Sigmoid colon (tissue), 7 donors: Measurements from ENCODE around the gene FAM168A. TPM values are rescaled to one million over a fixed set of nuclear protein-coding genes. Genes with fewer than 3 reads are reported as not detected.

ENCODE experiments used
- DNase-seq: peaks from one replicate; pipeline ENCODE4 v3.0.0-alpha.2; 2019
- H3K27ac ChIP-seq, 4 donors: fragments of 200-600 bp; sonication (generic); one replicate each; pipeline ENCODE4 v1.5.1; 2016 to 2019; ENCODE audit warnings: mild to moderate bottlenecking in 1 of 4
- H3K27me3 ChIP-seq, 3 donors: fragments of 200-600 bp; sonication (generic); one replicate each; pipeline ENCODE4 v1.5.1; 2019; ENCODE audit warnings: mild to moderate bottlenecking in 1 of 3
- H3K36me3 ChIP-seq, 4 donors: fragments of 200-600 bp; sonication (generic); one replicate each; pipeline ENCODE4 v1.5.1; 2016 to 2019
- H3K4me1 ChIP-seq, 4 donors: fragments of 200-600 bp; sonication (generic); one replicate each; pipeline ENCODE4 v1.5.1; 2017 to 2019
- H3K4me3 ChIP-seq, 4 donors: fragments of 200-600 bp; sonication (generic); one replicate each; pipeline ENCODE4 v1.5.1; 2017 to 2019; ENCODE audit warnings: mild to moderate bottlenecking in 2 of 4, moderate library complexity in 1 of 4
- H3K9me3 ChIP-seq, 4 donors: fragments of 200-600 bp in 3 of 4; sonication (generic) in 3 of 4; one replicate each; pipeline versions ENCODE4 v1.5.1 to v1.6.1; 2013 to 2019
- CTCF ChIP-seq, 4 experiments: fragments of 450-650 bp in 3 of 4; fragments of 200-600 bp in 1 of 4; IDR thresholded peaks; one replicate each; pipeline ENCODE4 v1.5.1; 2016 to 2019; ENCODE audit warnings: antibody characterized with exemption in 4 of 4, mild to moderate bottlenecking in 3 of 4, moderate library complexity in 2 of 4
- EP300 ChIP-seq, 4 donors: sonication (generic); formaldehyde crosslinking; IDR thresholded peaks; one replicate each; pipeline ENCODE4 v1.6.1; 2017; ENCODE audit warnings: antibody characterized with exemption in 4 of 4
- POLR2A ChIP-seq, 2 donors: fragments of 450-650 bp; IDR thresholded peaks; one replicate each; pipeline ENCODE4 v1.6.1; 2016; ENCODE audit warnings: antibody characterized with exemption in 2 of 2, mild to moderate bottlenecking in 2 of 2, moderate library complexity in 2 of 2
- POLR2AphosphoS5 ChIP-seq, 4 donors: sonication (generic); formaldehyde crosslinking; IDR thresholded peaks; one replicate each; pipeline ENCODE4 v1.6.1; 2017; ENCODE audit warnings: antibody characterized with exemption in 4 of 4
- WGBS, 2 donors: extraction: QIAGEN DNeasy Blood & Tissue Kit; methylation state at CpG; one replicate each; pipeline ENCODE4 v1.1.7; 2013; 5-methylcytosine and 5-hydroxymethylcytosine counted together
- intact Hi-C: fragments of 100-400 bp; cut with DNase I; formaldehyde crosslinking; loops from one replicate; pipeline ENCODE4 v1.15.1; 2023
- polyA plus RNA-seq, 3 donors: library from polyadenylated mRNA; stranded (reverse); fragments of 200-250 nt; gene quantifications; one replicate each; pipeline ENCODE4 v1.2.3, GENCODE V29; 2013
- total RNA-seq, 4 donors: library from RNA; depleted of rRNA; stranded (reverse); fragments of >200 nt; gene quantifications; one replicate each; pipeline ENCODE4 v1.1.0, GENCODE V29; 2016
- donor health status: healthy with polysubstance abuse.
- donor health status: Bipolar disorder and iron deficiency.
- donor health status: healthy.

The FAM168A gene
- total and polyA plus RNA-seq, 7 donors = 3.6 to 37.7 (median 20.7) TPM

DNA sequence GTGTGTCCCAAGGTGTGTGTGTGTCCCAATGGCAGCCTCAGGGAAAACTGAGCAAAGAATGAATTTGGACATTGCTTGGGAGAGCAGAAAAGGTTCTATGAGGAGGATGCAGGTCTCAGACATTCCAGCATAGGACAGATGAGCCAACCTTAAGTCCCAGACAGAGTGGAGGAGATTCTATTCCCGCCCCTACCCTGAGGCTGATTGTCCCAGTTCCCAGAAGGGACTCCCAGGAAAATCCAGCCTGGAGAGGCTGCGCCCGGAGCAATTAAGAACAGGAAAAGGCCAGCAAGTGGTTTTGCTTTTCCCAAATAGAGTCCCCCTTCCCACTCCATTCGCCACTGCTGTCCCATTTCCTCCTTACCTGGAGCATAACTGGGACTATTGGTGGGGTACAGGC lies 167.6 kb downstream of the FAM168A start:
- no peak overlapping the region for H3K4me3 ChIP-seq
- TF ChIP-seq CTCF (IDR thresholded peaks at IDR 0.05) (no peak), POLR2A (IDR thresholded peaks at IDR 0.05) (no peak), EP300 (IDR thresholded peaks at IDR 0.05) (no peak), POLR2AphosphoS5 (IDR thresholded peaks at IDR 0.05) (no peak)
- 87 to 98% methylated on average over 4 of the region's 4 CpGs for WGBS, 2 donors
- H3K27me3 ChIP-seq = no peaks in the 10 kb centered on the region
- no peak overlapping the region for H3K27ac ChIP-seq
- DNase-seq = no peak
- H3K4me1 ChIP-seq = peaks cover 0 to 15% (median 4%) of the 10 kb centered on the region in 4 donors
- intact Hi-C loops = no loop called here
- no peaks in the 10 kb centered on the region for H3K9me3 ChIP-seq
- no peaks in the 10 kb centered on the region for H3K36me3 ChIP-seq

DNA sequence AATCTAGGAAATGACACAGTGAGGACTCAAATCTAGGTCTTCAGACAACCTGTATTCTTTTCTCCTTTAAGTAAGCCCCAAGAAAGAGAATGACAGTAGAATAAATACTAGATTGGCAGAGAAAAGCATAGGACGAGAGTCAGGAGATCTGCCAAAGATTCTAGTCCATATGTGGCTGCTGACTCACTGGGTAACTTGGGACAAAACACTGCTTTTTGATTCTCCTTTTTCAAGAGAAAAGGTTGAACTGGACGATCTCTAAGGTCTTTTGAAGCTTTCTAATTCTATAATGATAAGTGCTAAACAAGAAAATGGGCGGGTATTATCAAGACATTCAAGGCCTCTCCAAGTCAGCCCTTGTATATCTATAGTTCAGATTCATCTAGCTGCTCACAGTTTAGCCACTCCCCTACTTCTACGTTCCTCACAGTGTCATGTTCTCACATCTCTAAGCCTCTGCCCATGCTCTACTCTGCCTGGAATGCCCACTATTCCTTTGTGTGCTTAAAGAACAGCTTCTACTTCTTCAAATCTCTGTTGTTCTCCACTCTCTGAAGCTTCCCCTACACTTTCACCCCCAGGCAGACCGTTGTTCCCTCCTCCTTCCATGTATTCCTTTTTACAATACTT lies 168.7 kb downstream of the FAM168A start:
- Histone ChIP-seq H3K27me3 (no peaks in the 10 kb centered on the region), H3K36me3 (no peaks in the 10 kb centered on the region), H3K4me3 (no peak overlapping the region), H3K9me3 (no peaks in the 10 kb centered on the region), H3K4me1 (peaks cover 0 to 16% (median 4%) of the 10 kb centered on the region in 4 donors), H3K27ac (no peak overlapping the region)
- 85 to 89% methylated on average over 5 of the region's 5 CpGs for WGBS, 2 donors
- TF ChIP-seq POLR2AphosphoS5 (IDR thresholded peaks at IDR 0.05) = no peak
- TF ChIP-seq CTCF (IDR thresholded peaks at IDR 0.05) = no peak
- no peak for TF ChIP-seq POLR2A (IDR thresholded peaks at IDR 0.05)
- no peak for TF ChIP-seq EP300 (IDR thresholded peaks at IDR 0.05)
- DNase-seq = no peak
- intact Hi-C loops = no loop called here

DNA sequence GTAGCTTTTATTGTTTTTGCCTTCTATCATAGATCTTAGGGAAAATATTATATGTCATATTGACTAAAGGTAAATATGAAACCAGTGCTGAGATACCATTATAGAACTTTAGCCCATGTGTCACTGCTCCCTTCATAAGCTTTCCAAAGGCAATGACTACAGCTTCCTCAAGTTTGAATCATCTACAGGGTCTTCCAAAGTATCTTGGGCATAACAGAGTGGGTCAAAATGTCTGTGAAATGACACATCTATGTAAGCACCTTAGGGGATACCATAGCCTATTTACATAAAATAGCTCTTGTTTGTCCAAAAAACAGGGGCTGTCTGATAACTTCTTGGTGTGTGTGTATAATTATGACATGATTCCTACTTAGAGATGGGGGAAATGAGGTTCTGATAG lies 169.2 kb downstream of the FAM168A start:
- Histone ChIP-seq H3K9me3 (no peaks in the 10 kb centered on the region), H3K36me3 (no peaks in the 10 kb centered on the region), H3K4me3 (no peak overlapping the region), H3K27me3 (no peaks in the 10 kb centered on the region), H3K27ac (no peak overlapping the region), H3K4me1 (peaks cover 0 to 16% (median 4%) of the 10 kb centered on the region in 4 donors)
- intact Hi-C loops = no loop called here
- TF ChIP-seq POLR2A (IDR thresholded peaks at IDR 0.05) = no peak
- no peak for TF ChIP-seq EP300 (IDR thresholded peaks at IDR 0.05)
- no peak for TF ChIP-seq POLR2AphosphoS5 (IDR thresholded peaks at IDR 0.05)
- TF ChIP-seq CTCF (IDR thresholded peaks at IDR 0.05) = no peak
- no peak for DNase-seq

- Histone ChIP-seq H3K36me3 (no peaks in the 10 kb centered on the region), H3K27ac (no peak overlapping the region), H3K27me3 (no peaks in the 10 kb centered on the region), H3K4me3 (no peak overlapping the region), H3K4me1 (peaks cover 0 to 16% (median 4%) of the 10 kb centered on the region in 4 donors), H3K9me3 (no peaks in the 10 kb centered on the region)
- intact Hi-C loops = no loop called here
- TF ChIP-seq EP300 (IDR thresholded peaks at IDR 0.05) = no peak
- TF ChIP-seq POLR2AphosphoS5 (IDR thresholded peaks at IDR 0.05) = no peak
- no peak for TF ChIP-seq POLR2A (IDR thresholded peaks at IDR 0.05)
- TF ChIP-seq CTCF (IDR thresholded peaks at IDR 0.05) = no peak
- DNase-seq = no peak
Measured at GRCh38 chr11:73428227-73428626, 169.7 kb downstream of the FAM168A start.
